Adrenal gland (tissue), 12 donors: Measurements from ENCODE around the gene DCAF7. TPM values are rescaled to one million over a fixed set of nuclear protein-coding genes. Genes with fewer than 3 reads are reported as not detected.

ENCODE experiments used
- DNase-seq, 7 donors: peaks; one replicate each; pipeline ENCODE4 v3.0.0-alpha.2; 2019 to 2020
- H3K27ac ChIP-seq, 5 donors: fragments of 200-600 bp; sonication (generic) in 4 of 5; 1 replicate in 3 of 5; 2 replicates in 2 of 5; pipeline versions ENCODE4 v1.5.1 to v1.8.0; 2016 to 2020; ENCODE audit warnings: mild to moderate bottlenecking in 1 of 5
- H3K27me3 ChIP-seq: fragments of 200-600 bp; 2 replicates; pipeline ENCODE4 v1.8.0; 2021
- H3K36me3 ChIP-seq, 2 donors: fragments of 200-600 bp; replicated peaks in 1 of 2; 1 replicate in 1 of 2; 2 replicates in 1 of 2; pipeline versions ENCODE4 v1.5.1 to v1.8.0; 2018 to 2022
- H3K4me1 ChIP-seq, 2 donors: fragments of 200-600 bp; replicated peaks in 1 of 2; 1 replicate in 1 of 2; 2 replicates in 1 of 2; pipeline versions ENCODE4 v1.5.1 to v1.8.0; 2018 to 2021
- H3K4me3 ChIP-seq, 4 donors: fragments of 200-600 bp; sonication (generic) in 3 of 4; one replicate each; pipeline ENCODE4 v1.5.1; 2016 to 2018
- H3K9me3 ChIP-seq, 3 donors: fragments of 200-600 bp; sonication (generic) in 1 of 3; replicated peaks in 1 of 3; 1 replicate in 2 of 3; 2 replicates in 1 of 3; pipeline versions ENCODE4 v1.5.1 to v1.8.0; 2016 to 2021
- POLR2A ChIP-seq, 2 donors: fragments of 450-650 bp; IDR thresholded peaks; one replicate each; pipeline ENCODE4 v1.6.1; 2017; ENCODE audit warnings: antibody characterized with exemption in 2 of 2, mild to moderate bottlenecking in 2 of 2, moderate library complexity in 1 of 2
- WGBS, 4 donors: extraction: QIAGEN DNeasy Blood & Tissue Kit in 2 of 4; methylation state at CpG; one replicate each; pipeline versions ENCODE4 v1.1.5 to v1.1.7; 2013 to 2017; 5-methylcytosine and 5-hydroxymethylcytosine counted together
- intact Hi-C, 2 donors: fragments of 100-400 bp; cut with DNase I; formaldehyde crosslinking; loops; one replicate each; pipeline versions ENCODE4 v1.14.1 to v1.15.0; 2022 to 2023
- polyA plus RNA-seq, 3 donors: library from polyadenylated mRNA; stranded (reverse); fragments of 200-250 nt in 2 of 3; fragments of 350-450 nt in 1 of 3; fragmentation: Illumina TruSeq in 1 of 3; extraction: RNeasy Lipid Tissue Mini Kit (QIAGEN cat#74804) in 1 of 3; gene quantifications; one replicate each; pipeline ENCODE4 v1.2.3, GENCODE V29; 2013 to 2014
- total RNA-seq, 9 donors: library from RNA; depleted of rRNA in 4 of 9; stranded (reverse); fragments of >200 nt in 4 of 9; fragments of 120-200 nt in 1 of 9; fragmentation: NEBNext Ultra II Directional in 1 of 9; extraction: Animal tissue kit (Norgen Biotek cat#: 25700) in 1 of 9; gene quantifications; one replicate each; pipeline versions ENCODE4 v1.1.0 to v1.2.4, GENCODE V29; 2013 to 2023
- TF ChIP-seq, protein P1 (sequence below), 6 experiments: fragments of 450-650 bp in 4 of 6; fragments of 200-600 bp in 2 of 6; sonication (generic) in 1 of 6; IDR thresholded peaks; 1 replicate in 5 of 6; 2 replicates in 1 of 6; pipeline versions ENCODE4 v1.5.1 to v1.8.0; 2016 to 2021; ENCODE audit warnings: antibody characterized with exemption in 6 of 6, mild to moderate bottlenecking in 2 of 6, moderate library complexity in 1 of 6
- donor health status: healthy with polysubstance abuse.
- donor health status: Bipolar disorder and iron deficiency.
- donor health status: DM: yes; HTN: yes; CAD: no.
- donor health status: DM: no; HTN: no; CAD: no.
- donor health status: DM: no; HTN: no; CAD: no.
- donor health status: DM: yes; HTN: yes; CAD: no.

The DCAF7 gene
- total and polyA plus RNA-seq, 12 donors: 12.2 to 69.8 (median 48.2) TPM

DNA sequence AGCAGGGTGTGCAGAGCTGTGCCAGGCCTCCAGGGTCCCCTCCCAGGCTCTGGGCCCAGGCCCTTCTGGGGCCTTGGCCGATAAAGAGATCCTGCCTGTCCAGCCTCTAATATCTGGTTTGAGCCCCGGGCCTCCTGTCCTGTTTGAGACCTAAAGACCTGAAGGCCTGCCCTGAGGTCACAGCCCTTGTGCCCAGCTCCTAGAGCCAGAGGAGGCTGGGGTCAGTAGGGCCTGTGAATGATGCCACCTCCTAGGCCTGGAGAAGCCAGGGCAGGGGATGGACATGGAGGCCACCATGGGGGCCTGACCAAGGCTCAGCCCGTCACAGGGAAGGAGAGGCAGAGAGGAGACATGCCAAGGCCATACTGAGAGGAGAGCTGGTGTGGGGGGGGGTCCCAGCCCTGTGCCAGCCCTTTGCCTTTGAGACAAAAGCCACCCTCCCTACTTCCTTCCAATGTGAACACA is 19.7 kb upstream of the DCAF7 start:
- no peak for DNase-seq
- Histone ChIP-seq H3K4me3 (no peak overlapping the region), H3K36me3 (no peaks in the 10 kb centered on the region), H3K9me3 (no peaks in the 10 kb centered on the region), H3K27ac (no peak overlapping the region), H3K27me3 (no peaks in the 10 kb centered on the region), H3K4me1 (peaks cover 0 to 10% of the 10 kb centered on the region in 2 donors)
- 82 to 100% (median 87%) methylated on average over 1 to 3 of the region's 3 CpGs for WGBS, 4 donors
- intact Hi-C loops: no loop called here
- TF ChIP-seq, protein P1, sequence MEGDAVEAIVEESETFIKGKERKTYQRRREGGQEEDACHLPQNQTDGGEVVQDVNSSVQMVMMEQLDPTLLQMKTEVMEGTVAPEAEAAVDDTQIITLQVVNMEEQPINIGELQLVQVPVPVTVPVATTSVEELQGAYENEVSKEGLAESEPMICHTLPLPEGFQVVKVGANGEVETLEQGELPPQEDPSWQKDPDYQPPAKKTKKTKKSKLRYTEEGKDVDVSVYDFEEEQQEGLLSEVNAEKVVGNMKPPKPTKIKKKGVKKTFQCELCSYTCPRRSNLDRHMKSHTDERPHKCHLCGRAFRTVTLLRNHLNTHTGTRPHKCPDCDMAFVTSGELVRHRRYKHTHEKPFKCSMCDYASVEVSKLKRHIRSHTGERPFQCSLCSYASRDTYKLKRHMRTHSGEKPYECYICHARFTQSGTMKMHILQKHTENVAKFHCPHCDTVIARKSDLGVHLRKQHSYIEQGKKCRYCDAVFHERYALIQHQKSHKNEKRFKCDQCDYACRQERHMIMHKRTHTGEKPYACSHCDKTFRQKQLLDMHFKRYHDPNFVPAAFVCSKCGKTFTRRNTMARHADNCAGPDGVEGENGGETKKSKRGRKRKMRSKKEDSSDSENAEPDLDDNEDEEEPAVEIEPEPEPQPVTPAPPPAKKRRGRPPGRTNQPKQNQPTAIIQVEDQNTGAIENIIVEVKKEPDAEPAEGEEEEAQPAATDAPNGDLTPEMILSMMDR (IDR thresholded peaks at IDR 0.05): no peak
- no peak for TF ChIP-seq POLR2A (IDR thresholded peaks at IDR 0.05)

DNA sequence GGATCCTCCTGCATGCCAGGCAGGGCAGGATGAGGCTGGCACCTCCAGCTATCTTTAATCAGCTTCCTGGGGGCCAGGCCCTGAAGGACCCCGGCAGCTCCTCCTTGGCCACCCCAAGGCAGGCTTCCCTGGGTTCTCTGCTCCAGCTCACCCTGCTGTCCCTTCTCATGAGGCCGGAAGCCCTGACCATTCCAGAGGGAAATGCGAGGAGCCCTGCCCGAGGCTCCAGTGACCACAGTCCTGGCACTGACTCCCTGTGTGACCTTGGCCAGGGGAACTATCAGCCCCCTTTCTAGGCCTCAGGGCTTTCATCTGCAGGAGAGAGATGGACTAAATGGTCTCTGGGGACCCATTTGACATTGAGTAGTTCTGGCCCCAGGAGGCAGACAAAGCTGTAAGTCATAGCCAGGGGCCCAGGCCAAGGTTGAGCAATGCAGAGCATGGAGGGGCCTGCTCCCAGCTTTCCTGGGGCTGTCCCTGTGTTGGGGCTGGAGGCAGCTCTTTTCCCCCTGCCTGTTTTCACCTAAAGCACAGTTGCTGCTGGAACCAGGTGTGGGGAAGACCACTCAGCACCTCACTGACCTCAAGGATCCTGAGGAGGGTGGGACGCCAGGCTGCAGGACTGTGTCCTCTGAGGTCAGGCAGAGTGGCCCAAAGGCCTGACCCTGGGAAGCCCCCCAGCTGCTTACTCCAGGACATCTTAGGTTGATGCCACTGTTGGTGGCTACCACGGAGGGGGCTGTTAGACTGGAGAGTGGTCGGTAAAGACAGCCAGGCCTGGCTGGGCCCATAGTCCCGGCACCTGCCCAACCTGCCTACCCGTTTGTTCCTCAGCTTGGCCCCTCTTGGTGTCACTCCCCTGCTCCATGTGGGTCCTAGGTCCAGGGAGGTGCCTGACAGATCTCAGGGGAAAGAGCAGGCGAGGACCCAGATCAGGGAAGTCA is 19.0 kb upstream of the DCAF7 start:
- peaks cover 0 to 10% of the 10 kb centered on the region in 2 donors for H3K4me1 ChIP-seq
- H3K36me3 ChIP-seq: no peaks in the 10 kb centered on the region
- intact Hi-C loops: no loop called here
- TF ChIP-seq, protein P1 (IDR thresholded peaks at IDR 0.05): no peak
- TF ChIP-seq POLR2A (IDR thresholded peaks at IDR 0.05): no peak
- 86 to 100% (median 87%) methylated on average over 6 to 10 of the region's 10 CpGs; no CpG with 5 or more reads in 1 of the 4 donors for WGBS, 4 donors
- H3K9me3 ChIP-seq: no peaks in the 10 kb centered on the region
- H3K27me3 ChIP-seq: no peaks in the 10 kb centered on the region
- no peak overlapping the region for H3K27ac ChIP-seq
- peak in 2 of 7 donors; percentile 16 to 31 for DNase-seq
- no peak overlapping the region for H3K4me3 ChIP-seq

DNA sequence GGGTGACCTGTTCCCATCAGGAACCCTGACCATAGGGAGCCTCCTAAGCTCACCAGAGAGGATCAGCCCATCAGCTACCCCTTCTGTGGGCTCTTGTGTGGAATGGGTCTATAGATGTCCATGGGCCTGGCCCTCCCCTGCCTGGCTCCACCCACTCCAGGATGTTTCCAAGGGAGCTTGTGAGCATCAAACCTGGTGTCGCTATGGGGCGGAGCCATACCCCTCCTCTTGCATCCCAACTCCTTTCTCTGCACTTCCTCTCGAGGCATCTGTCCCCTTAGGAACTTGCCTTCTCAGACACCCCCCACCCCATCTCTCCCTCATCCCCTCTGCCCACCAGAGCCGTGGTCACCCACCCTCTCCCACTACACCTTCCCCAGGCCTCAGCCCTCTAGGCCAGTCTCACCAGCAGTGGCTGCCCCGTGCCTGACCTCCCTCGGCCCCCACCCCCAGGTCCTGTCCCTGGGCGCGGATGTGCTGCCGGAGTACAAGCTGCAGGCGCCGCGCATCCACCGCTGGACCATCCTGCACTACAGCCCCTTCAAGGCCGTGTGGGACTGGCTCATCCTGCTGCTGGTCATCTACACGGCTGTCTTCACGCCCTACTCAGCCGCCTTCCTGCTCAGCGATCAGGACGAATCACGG is 16.7 kb upstream of the DCAF7 start:
- Histone ChIP-seq H3K27ac (no peak overlapping the region), H3K27me3 (peaks cover 5% of the 10 kb centered on the region), H3K9me3 (no peaks in the 10 kb centered on the region), H3K4me3 (no peak overlapping the region), H3K36me3 (no peaks in the 10 kb centered on the region), H3K4me1 (peaks cover 0 to 16% of the 10 kb centered on the region in 2 donors)
- TF ChIP-seq POLR2A (IDR thresholded peaks at IDR 0.05): no peak
- TF ChIP-seq, protein P1 (IDR thresholded peaks at IDR 0.05): no peak
- intact Hi-C loops: no loop called here
- WGBS, 4 donors: 79 to 90% (median 89%) methylated on average over 7 to 20 of the region's 20 CpGs
- DNase-seq: no peak

DNA sequence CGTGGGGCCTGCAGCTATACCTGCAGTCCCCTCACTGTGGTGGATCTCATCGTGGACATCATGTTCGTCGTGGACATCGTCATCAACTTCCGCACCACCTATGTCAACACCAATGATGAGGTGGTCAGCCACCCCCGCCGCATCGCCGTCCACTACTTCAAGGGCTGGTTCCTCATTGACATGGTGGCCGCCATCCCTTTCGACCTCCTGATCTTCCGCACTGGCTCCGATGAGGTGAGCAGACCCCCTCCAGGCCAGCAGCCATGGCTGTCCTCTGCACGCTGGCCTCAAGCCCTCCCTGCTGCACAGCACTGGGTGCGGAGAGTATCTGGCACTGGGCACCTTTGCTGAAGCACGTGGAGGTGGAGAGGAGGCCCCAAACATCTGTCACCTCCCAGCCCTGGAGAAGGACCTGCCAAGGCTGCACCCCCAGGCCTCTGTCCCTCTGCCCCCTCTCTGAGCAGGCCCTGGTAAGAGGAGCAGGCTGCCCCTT is 16.2 kb upstream of the DCAF7 start:
- intact Hi-C loops: no loop called here
- Histone ChIP-seq H3K27me3 (peaks cover 10% of the 10 kb centered on the region), H3K36me3 (no peaks in the 10 kb centered on the region), H3K4me1 (peaks cover 0 to 16% of the 10 kb centered on the region in 2 donors), H3K9me3 (no peaks in the 10 kb centered on the region), H3K4me3 (no peak overlapping the region), H3K27ac (no peak overlapping the region)
- TF ChIP-seq, protein P1 (IDR thresholded peaks at IDR 0.05): no peak
- TF ChIP-seq POLR2A (IDR thresholded peaks at IDR 0.05): no peak
- WGBS, 4 donors: 86 to 92% (median 91%) methylated on average over 4 to 17 of the region's 17 CpGs
- no peak for DNase-seq
